K562 treated with DMSO at 1 percent for 24 hours (cell line): ENCODE data around the gene KCNF1. TPM values are rescaled to one million over a fixed set of nuclear protein-coding genes. Genes with fewer than 3 reads are reported as not detected.

Experiments
- total RNA-seq: library from RNA; unstranded; fragments of 300-600 nt; gene quantifications from 2 replicates; pipeline ENCODE4 v1.2.3, GENCODE V29; 2022; ENCODE audit warnings: low read depth; ENCODE audit not compliant: insufficient read depth

The KCNF1 gene
- not detected in 2 replicates for total RNA-seq

GRCh38 chr2:10911291-10912075 lies at the start of gene KCNF1:
Gene KCNF1, plus strand, starts transcription at chr2:10911934. Its CDS starts 493 bp downstream, at chr2:10912427.

Other genes starting within 250 kb of the KCNF1 start
- 7.6 and 9.7 TPM in 2 replicates for gene NOL10, start 222.0 kb upstream of the KCNF1 start, total RNA-seq
- 0.25 and 0.64 TPM in 2 replicates for gene ATP6V1C2, start 190.3 kb upstream of the KCNF1 start, total RNA-seq
- gene PDIA6, start 99.1 kb upstream of the KCNF1 start, total RNA-seq, result 162 and 163 TPM in 2 replicates
- gene SLC66A3, start 243.5 kb downstream of the KCNF1 start, total RNA-seq, result 7.9 and 11.6 TPM in 2 replicates